GM12801 (cell line): ENCODE measurements around the gene PKHD1.

Experiments used
- TF ChIP-seq, protein P1 (sequence below): IDR thresholded peaks from one replicate; pipeline ENCODE4 v1.5.1; 2011; ENCODE audit warnings: control low read depth; ENCODE audit not compliant: insufficient read length; ENCODE audit errors: extremely low read depth

PKHD1 gene

DNA sequence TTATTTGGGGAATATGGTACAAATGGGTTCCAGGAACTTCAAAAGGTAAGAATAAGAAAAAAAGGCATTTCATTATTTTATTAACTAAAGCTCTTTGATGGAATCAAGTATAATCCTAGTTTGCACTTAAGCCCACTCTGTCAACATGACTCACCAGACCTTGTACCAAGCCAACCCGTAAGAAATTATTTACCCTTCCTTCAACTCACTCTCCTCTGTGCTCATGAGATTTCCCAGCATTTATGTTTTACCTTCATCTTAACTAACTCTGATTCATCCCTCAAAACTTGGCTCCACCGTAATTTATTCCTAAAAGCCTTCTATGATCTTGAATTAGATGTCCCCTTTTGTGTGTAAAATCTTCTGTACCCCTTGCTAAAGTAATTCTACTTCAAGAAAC, 308.7 kb downstream of the PKHD1 start:
- TF ChIP-seq, protein P1, sequence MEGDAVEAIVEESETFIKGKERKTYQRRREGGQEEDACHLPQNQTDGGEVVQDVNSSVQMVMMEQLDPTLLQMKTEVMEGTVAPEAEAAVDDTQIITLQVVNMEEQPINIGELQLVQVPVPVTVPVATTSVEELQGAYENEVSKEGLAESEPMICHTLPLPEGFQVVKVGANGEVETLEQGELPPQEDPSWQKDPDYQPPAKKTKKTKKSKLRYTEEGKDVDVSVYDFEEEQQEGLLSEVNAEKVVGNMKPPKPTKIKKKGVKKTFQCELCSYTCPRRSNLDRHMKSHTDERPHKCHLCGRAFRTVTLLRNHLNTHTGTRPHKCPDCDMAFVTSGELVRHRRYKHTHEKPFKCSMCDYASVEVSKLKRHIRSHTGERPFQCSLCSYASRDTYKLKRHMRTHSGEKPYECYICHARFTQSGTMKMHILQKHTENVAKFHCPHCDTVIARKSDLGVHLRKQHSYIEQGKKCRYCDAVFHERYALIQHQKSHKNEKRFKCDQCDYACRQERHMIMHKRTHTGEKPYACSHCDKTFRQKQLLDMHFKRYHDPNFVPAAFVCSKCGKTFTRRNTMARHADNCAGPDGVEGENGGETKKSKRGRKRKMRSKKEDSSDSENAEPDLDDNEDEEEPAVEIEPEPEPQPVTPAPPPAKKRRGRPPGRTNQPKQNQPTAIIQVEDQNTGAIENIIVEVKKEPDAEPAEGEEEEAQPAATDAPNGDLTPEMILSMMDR, result no peak

DNA sequence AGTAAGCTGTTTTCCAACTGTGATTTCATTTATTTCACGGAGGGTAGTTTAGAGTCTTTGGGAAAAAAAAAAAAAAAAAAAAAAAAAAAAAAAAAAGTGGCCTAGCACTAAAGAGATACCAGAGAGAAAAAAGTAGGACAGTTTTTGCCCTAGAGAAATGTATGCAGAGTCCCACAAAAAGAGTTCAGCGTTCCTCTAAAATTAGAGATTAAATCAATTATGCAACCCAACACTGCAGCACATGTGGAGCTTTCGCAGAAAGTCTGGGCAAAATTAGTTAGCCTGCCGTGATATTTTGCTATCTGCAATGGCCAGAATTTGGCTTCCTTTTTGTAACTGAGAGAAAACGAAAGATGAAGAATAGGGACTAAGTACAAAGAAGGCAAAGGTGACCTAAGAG, 309.8 kb downstream of the PKHD1 start:
- TF ChIP-seq, protein P1, result no peak

DNA sequence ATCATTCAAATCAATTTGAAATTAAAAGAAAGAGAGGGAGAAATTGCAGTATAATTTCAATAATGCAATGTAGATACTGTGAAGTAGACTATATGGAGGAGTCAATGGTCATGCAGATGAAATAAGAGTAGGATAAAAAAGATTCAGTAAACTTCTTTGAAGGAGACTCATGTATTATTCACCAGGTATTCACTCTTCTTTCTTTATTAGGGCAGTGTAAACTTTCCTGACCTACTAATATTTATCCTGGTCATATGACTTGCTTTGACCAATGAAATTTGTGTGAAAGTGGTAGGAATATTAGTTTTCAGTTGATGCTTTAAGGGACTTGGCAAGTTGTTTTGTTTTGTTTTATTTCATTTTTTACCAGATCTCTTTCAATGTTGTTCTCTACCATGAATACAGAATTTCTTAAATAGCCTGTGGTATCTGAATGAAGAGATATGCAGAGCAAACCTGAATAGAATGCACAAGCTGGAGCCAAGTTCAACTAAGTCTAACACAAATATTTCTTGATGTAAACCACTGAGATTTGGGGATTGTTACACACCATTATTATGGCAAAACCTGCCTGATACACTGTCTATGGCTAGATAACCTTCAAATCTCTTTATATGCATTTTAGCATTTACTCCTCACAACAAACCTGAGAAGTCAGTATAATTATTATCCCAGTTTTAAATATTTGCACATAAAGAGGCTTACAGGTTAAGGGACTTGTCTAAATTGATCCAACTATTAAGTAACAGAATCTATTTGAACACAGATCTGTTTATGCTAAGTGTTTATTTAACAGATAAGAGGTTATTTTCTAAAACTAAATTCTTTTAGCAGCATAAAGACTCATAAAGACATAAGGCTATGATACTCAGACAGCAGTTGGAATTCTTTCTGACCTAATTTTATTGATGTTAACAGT, 311.2 kb downstream of the PKHD1 start:
- TF ChIP-seq, protein P1, result no peak

DNA sequence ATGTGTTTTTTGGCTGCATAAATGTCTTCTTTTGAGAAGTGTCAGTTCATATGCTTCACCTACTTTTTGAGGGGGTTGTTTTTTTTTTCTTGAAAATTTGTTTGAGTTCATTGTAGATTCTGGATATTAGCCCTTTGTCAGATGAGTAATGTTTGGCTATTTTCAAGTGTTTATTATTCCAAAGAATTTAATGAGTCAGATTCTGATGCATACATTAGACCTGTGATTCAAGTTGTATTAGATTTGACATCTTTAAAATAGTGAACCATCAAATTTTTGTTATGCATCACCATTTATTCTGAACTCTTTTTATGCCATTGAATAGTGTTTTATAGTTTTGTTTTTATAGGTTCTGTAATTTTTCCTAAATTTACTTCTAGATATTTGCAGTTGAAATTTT, 319.3 kb downstream of the PKHD1 start:
- TF ChIP-seq, protein P1, result no peak

DNA sequence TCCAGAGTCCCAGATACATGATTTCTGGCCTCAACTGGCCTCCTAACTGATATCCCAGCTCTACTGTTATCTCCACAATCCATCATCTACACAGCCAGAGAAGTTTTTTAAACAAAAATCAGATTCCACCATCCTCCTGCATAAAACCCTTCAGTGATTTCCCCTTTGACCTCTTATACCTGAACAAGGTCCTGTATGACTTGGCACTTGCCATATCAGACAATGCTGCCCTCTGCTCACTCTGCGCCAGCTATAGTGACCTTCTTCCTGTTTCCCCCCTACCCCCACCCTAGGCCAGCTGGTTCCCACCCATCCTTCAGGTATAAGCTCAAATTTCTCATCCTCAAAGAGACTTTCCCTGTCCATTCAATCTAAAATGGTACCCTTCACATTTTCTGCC, 322.2 kb downstream of the PKHD1 start:
- TF ChIP-seq, protein P1, result no peak

DNA sequence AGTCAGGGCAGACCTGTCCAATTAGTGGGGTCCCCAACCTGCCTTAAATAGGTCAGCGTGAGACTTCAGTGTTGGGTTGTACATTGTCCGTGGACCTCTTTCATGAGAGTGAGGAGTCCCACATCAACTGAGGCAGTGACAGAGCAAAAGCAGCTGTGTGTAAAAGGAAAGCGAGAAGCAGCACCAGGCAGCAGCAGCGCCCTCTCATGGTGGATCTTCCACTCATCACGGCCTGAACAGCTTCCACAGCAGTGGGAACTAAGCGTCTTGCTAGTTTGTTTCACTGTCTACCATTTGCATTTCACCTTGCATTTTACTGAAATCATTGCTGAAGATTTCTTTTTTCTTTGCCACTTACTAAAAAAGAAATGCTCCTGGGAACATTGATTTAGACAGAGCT, 333.8 kb downstream of the PKHD1 start:
- TF ChIP-seq, protein P1, result no peak

DNA sequence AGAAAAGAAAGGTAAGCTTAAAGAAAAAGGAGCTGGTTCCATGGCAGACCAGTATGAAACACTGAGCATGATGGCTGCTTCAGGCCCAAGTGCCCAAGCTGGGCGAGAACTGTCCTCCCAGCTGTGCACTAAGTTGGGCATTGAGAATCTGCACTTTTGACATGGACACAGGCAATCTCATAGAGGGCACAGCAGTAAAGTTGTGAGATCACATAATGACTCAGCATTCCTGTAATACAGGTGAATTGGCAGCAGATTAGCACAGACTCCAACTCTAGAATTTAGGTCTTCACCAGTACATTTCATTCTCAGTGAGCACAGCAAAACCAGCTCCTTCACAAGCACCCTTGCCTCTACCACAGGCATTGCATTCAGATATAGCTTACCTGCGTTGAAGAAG, 343.4 kb downstream of the PKHD1 start:
- TF ChIP-seq, protein P1, result no peak
